NCI-H1436 treated with DMSO at 0.1 percent for 48 hours (cell line): ENCODE results near the gene ST6GALNAC3.
"Not testable (repeated sequence)": the region's sequence is repeated elsewhere in the genome, so short reads cannot be mapped to it uniquely, and the experiment has no call there.

Source experiments
- DNase-seq: peaks from one replicate; lab custom pipeline; 2025; lab: John Stamatoyannopoulos, UW

ST6GALNAC3 gene

GRCh38 chr1:76340056-76340455, 265.5 kb downstream of the ST6GALNAC3 start:
- DNase-seq, result no peak

DNA sequence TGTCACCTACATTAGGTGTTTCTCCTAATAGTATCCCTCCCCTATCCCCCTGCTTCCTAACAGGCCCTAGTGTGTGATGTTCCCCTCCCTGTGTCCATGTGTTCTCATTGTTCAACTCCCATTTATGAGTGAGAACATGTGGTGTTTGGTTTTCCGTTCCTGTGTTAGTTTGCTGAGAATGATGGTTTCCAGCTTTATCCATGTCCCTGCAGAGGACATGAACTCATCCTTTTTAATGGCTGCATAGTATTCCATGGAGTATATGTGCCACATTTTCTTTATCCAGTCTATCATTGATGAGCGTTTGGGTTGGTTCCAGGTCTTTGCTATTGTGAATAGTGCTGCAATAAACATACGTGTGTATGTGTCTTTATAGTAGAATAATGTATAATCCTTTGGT, 267.3 kb downstream of the ST6GALNAC3 start:
- not testable (repeated sequence) for DNase-seq

DNA sequence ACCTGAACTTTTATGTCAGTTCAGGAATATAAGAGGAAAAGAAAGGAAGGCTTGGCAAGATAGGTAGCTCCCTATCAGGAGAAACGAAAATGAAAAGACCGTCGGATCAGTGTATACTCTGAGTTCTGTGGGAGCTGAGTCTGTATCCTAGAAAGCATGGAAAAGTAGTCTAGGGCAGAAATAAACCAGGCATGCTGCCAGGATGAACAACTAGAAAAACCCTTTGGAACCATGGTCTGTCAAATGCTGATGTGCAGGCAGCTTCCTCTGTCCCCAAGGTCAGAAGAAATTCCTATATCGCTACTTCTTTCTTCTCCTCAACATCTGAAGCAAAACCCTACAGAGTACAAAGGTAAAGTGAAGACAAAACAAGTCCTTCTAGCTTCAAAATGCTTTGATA, 268.8 kb downstream of the ST6GALNAC3 start:
- DNase-seq, result no peak

- no peak for DNase-seq
These were observed 277.1 kb downstream of the ST6GALNAC3 start for GRCh38 chr1:76351655-76352054.

GRCh38 chr1:76352741-76353435, 278.3 kb downstream of the ST6GALNAC3 start:
- DNase-seq, result no peak

- DNase-seq, result no peak
These were observed 279.7 kb downstream of the ST6GALNAC3 start for GRCh38 chr1:76354236-76354635.

DNA sequence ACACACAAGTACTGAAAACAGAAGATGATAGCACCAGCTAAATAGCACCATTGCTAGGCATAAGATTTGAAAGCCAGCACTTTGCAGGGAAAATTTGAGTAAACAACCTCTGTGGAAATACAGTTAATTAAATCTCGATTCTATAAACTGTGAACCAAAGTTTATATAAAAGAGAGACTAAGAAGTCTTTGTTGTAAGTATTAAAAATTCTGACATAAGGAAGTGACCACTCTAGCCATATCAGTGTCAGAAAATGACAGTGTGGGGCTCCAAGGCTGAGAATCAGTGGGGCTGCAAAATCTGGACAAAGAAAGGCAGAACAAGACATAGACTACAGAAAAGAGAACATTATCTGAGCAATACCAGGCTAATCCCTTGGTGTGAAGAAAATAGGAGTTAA, 292.2 kb downstream of the ST6GALNAC3 start:
- no peak for DNase-seq

- DNase-seq, result no peak
These were observed 297.4 kb downstream of the ST6GALNAC3 start for GRCh38 chr1:76371941-76372340.

GRCh38 chr1:76374086-76374485, 299.5 kb downstream of the ST6GALNAC3 start:
- peak; percentile 80 for DNase-seq

GRCh38 chr1:76377247-76377646, 302.7 kb downstream of the ST6GALNAC3 start:
- no peak for DNase-seq

GRCh38 chr1:76379506-76379905, 305.0 kb downstream of the ST6GALNAC3 start:
- DNase-seq, result no peak

GRCh38 chr1:76381450-76382097, 307.0 kb downstream of the ST6GALNAC3 start:
- DNase-seq, result no peak

- no peak for DNase-seq
These were observed 313.7 kb downstream of the ST6GALNAC3 start for GRCh38 chr1:76388261-76388660.

- no peak for DNase-seq
These were observed 315.9 kb downstream of the ST6GALNAC3 start for GRCh38 chr1:76390456-76390855.

DNA sequence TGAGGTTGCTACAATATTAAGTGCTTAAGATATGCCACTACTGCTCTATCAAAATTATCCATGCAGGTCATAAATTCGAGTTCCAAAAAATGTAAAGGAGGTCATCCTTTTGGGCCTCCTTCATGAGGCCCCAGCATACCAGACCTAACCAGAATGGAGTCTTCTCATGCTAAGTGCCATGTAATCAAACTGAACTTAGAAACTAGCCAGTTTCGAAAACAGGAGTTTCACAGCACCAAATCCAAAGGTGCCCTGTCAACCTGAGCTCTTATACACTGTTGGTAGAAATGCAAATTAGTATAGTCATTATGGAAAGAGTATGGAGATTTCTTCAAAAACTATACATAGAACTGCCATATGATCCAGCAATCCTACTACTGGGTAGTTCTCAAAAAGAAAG, 320.5 kb downstream of the ST6GALNAC3 start:
- DNase-seq, result no peak

DNA sequence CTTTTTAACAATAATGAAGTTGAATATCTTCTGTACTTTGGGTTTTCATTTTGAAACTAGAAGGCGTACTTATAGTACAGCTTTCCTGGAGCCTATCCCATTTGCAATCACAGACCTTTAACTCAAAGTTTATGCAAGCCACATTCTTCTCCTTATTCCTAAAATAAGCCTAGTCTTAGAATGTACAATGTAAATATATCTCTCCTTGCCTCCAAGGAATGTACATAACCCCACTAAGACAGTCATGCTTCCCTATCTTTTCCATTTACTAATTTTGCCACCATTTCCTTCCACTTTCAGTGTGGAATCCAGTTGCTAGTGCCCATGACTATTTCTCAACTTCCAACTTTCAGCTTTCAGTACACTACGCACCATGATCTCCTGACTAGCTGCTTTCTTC, 327.6 kb downstream of the ST6GALNAC3 start:
- no peak for DNase-seq

- DNase-seq, result no peak
These were observed 333.8 kb downstream of the ST6GALNAC3 start for GRCh38 chr1:76408303-76408702.

DNA sequence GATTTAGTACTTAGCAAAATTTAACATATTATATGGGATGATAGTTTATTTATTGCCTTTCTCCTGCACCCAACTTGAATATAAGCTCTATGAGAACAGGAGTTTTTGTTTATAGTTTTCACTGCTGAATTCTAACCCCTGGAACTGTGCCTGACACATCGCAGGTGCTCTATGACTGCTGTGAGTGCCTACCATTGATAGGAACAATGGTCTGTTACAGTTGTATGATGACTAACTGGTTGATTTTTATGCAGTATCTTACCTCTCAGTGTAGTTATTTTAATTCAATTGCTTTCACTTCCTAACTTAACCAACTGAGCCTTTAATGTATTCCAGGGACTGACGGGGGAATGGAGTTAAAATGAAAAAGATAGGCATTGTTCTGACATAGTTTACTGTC, 336.0 kb downstream of the ST6GALNAC3 start:
- no peak for DNase-seq

GRCh38 chr1:76418531-76418930, 344.0 kb downstream of the ST6GALNAC3 start:
- no peak for DNase-seq

GRCh38 chr1:76419603-76420002, 345.1 kb downstream of the ST6GALNAC3 start:
- DNase-seq, result no peak

DNA sequence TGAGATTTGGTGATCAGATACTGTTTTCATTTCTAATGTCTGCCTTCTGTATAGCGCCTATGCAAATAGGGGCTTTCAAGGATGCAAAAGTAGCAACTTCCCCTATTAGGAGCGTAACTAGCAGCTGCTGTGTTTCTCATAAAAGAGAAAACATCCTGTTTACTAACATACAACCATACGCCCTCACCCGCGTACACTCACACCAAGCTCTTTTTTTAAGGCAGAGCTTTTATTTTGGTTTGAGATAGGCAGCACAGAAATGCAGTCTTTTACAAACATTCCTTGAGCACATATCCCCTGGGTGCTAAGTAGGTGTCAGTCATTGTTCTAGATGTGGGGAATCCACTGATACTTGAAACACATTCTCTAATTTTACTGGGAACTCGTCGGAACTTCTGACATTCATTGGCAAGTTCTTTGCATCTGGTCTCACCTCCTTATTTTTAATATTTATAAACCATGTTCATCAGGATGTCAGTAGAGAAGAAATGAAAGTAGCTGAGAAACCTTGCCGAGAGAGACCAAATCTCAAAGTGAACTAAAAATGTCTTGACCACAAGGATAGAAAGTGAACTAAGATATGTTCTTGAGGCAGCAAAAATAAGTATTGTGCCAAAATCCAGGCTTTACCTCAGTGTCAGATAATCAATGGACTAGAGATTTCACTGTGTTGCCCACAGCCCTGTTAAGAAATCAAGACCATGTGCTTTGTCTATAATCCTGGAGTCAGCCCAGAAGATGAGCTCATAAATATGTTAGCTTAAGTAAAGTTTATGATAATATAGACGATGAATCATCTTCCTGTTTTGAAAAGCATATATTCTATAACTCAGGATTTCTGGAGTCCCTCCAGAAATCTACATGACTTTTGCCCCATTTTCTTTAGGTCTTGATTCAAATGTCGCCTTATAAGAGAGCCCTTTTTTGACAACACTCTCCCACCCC, 350.9 kb downstream of the ST6GALNAC3 start:
- no peak for DNase-seq

DNA sequence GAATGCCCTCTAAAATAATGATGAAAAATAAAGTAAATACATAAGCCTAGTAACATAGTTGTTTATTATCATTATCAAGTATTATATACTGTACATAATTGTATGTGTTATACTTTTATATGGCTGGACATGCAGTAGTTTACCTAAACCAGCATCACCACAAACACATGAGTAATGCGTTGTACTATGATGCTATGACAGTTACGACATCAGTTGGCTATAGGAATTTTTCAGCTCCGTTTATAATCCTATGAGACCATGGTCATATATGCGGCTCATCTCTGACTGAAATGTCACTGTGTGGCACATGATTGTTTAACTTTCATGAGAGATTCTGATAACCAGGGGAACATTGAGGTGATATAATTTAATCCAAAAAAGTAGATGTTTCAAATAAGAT, 352.1 kb downstream of the ST6GALNAC3 start:
- no peak for DNase-seq

- no peak for DNase-seq
These were observed 353.5 kb downstream of the ST6GALNAC3 start for GRCh38 chr1:76428028-76428427.
